ENCODE data around the gene TGFBR3.

DNA sequence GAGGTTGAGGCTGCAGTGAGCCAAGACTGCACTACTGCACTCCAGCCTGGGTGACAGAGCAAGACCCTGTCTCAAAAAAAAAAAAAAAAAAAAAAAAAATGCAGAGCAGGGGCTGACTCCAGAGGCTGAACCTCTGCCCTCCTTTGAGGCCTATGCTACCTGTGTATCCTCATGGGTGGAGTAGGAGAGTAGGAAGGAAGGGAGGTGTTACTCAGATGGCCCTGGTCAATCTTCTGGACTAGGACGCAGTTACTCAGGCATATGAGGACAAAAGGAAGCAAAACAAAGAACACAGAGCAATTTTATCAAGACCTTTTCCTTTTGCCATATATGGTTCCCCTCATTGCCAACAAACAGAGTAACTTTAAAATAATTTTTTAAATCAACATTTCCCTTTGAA, 35.2 kb downstream of the TGFBR3 start:
- no peak for TF ChIP-seq CTCF (IDR thresholded peaks at IDR 0.05 in 8 of 11, conservative IDR thresholded peaks at IDR 0.05 in 3 of 11)
- no peak for TF ChIP-seq POLR2A (IDR thresholded peaks at IDR 0.05)
